Activated CD8-positive, alpha-beta memory T cell treated with anti-CD3 and anti-CD28 coated beads, Interleukin-2, amount 50 U/mL, for 24 hours (primary cell): ENCODE measurements around the gene SF3B1.
"Not testable (repeated sequence)": the region's sequence is repeated elsewhere in the genome, so short reads cannot be mapped to it uniquely, and the experiment has no call there.

ENCODE experiments used
- DNase-seq: peaks from one replicate; pipeline ENCODE4 v3.0.0-alpha.2; 2020; ENCODE audit errors: extremely low read depth

The SF3B1 gene

DNA sequence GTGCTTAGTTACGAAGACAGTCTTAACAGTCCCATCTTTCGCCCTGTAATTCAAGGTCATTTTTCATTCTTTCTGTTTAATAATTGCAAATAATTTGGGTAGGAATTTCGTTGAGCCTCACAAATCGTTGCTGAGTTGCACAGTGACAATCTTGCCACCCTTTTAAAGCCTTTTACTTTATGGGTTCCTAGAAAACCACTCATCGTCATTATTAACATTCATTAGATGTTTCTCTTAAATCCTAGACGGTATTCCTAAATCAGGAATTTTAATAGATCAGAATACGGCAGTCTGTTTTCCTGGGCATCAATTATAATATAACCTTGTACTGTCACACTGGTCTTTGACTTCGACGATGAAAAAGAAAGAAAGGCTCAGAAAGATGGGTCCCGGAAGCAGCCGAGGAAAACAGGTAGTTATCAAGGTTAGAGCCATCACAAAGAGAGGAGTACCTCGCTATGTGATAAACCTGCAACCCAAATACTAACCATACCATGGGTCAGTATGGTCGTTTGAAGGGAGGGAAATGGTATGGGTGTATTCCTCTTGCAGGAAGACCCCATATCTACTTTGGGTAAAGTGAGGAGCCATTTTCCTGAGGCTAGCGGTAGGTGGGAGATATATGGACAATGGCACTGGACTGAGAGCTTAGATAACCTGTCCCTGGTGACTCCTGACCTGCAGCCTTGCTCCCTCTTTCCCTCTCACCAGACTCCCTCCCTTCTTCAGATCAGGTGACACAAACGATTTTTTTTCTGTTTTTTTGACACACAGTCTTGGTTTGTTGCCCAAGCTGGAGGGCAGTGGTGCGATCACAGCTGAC, 981 bp upstream of the SF3B1 start:
- DNase-seq: no peak

- DNase-seq: no peak
Observed at GRCh38 chr2:197433780-197434438, 919 bp downstream of the SF3B1 start.

DNA sequence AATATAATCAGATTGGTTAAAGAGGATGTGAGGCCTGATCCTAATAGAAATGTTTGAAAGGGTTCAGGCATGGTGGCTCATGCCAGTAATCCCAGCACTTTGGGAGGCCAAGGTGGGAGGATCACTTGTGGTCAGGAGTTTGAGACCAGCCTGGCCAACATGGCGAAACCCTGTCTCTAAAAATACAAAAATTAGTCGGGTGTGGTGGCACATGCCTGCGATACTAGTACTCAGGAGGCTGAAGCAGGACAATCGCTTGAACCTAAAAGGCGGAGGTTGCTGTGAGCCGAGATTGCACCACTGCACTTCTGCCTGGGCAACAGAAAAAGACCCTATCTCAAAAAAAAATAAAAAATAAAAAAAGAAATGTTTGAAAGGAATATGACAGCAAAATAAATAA, 2.3 kb downstream of the SF3B1 start:
- not testable (repeated sequence) for DNase-seq

DNA sequence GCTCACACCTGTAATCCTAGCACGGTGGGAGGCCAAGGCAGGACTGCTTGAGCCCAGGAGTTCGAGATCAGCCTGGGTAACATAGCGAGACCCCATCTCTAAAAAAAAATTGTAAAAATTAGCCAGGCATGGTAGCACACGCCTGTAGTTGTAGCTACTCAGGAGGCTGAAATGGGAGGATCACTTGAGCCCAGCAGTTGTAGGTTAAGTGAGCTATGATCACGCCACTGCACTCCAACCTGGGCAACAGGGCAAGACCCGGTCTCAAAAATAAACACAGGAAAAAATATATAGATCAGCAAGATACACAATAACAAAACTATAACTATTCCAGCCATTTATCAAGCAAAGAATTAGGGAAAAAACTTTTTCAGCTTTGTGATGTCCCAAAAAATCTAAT, 3.0 kb downstream of the SF3B1 start:
- no peak for DNase-seq

DNA sequence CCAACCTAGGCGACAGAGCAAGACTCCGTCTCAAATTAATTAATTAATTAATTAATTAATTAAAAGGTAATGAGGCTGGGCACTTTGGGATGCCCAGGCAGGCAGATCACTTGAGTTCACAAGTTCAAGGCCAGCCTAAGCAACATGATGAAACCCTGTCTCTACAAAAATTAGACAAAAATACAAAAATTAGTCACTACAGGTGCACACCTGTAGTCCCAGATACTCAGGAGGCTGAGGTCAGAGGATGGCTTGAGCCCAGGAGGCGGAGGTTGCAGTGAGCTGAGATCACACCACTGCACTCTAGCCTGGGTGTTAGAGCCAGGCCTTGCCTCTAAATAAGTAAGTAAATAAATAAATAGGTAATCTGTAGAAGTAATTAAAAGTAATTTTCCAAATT, 6.8 kb downstream of the SF3B1 start:
- no peak for DNase-seq

DNA sequence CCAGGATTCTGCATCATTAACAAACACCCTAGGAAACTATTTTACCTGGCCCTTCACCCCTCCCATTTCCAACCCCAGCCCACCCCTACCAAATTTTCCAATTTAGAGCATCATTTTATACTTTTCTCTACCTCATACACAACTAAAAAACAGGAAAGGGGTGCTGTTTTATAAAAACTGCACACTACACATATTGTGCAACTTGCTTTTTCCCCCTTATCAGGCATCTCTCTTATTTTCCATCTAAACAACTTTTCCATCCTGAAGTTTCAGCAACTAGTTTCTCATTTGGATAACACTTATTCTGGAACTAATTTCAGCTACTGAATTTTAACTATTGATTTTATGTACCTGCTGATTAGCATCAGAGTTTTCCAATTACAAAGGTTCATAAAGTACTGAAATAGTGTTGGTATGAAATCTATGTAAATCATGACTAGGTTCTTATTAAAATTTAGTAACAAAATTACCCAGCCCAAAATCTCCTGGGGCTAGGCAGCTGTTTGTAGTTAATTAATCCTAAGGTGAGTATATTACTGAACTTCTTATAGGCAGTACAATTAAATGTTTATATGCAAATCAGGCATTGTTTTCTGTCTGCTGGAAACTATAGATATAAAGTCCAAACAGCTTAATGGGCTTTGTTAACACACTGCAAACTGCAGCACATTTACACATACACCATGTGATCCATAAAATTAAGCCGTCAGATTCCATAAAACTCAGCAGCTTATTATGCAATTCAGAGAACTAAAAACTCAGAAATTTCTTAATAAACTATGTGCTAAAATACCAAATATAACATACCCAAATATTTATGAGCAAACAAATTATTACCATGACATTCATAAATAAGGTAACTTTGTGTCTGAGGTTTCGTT, 7.9 kb downstream of the SF3B1 start:
- DNase-seq: no peak

GRCh38 chr2:197425550-197425949, 9.3 kb downstream of the SF3B1 start:
- DNase-seq: no peak

DNA sequence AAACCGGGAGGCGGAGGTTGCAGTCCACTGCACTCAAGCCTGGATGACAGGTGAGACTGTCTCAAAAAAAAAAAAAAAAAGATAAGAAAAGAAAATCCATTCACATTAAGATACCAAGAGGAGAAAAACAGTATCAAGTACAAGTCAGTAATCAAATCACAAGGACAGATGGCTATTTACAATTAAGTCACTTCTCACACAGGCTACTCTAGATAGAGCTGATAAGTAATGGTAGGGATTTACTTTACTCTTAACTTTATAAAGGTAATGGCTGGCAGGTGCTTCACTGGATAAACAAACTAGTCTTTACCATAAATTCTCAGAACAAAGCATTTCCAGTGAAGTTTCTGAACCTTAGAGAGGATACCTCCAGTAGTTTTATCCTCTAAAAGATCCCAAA, 11.5 kb downstream of the SF3B1 start:
- DNase-seq: no peak

DNA sequence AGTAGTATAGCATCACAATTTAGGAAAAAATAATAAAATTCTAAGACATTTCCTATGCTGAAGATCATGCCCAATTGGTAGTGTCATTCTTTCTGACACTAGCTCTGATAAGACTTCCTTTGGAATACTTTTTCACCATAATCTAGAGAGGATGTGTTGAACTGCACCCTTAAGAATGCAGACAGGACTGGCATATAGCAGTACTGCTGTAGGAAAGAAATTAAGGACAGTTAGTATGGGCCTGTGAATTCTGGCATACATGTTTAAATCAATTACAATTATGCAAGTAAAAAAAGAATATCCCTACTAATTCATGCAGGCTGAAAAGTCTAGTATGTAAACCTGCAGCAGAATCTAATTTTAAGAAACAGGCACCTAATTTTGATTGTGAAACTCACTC, 15.4 kb downstream of the SF3B1 start:
- no peak for DNase-seq

DNA sequence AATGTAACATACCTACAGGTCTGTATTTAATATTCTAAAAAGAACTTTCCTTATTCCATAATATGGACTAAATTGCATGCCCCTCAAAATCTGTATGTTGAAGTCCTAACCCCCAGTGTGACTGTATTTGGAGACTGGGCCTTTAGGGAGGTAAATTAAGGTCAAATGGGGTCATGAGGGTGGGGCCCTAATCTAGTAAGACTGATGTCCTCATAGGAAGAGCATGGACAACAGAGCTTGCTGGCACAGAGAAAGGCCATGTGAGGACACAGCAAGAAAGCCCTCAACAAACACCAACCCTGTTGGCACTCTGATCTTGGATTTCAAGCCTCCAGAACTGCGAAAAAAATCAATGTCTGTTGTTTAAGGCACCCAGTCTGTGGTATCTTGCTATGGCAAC, 18.6 kb downstream of the SF3B1 start:
- no peak for DNase-seq

DNA sequence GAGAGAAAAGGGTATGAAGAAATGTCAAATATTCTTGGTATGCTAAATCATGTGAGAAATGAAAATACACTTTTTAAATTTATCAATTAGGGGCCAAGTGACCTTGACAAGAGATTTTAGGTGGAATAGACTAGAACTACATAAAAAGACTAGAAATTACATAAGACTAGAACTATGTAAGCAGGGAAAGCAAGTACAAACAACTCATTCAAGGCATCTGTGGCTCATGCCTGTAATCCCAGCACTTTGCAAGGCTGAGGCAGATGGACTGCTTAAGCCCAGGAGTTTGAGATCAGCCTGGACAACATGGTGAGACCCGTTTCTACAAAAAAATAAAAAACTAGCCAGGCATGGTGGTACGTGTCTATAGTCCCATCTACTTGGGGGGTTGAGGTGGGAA, 20.3 kb downstream of the SF3B1 start:
- DNase-seq: no peak

DNA sequence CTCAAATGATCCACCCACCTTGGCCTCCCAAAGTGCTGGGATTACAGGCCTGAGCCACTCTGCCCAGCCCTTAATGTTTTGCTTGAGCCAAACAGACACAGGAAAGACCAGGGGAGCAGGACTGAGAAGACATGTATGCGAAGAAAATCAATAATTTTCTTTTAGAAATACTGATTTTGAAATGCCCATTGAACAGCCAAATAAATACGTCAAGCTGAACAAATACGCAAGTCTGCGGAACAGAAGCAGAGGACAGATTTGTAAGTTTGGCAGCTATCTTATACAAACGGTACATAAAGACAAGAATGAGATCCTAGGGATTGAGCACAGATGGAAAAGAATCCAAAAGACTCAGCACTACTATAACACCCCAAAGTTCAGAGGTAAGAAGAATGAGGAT, 20.8 kb downstream of the SF3B1 start:
- no peak for DNase-seq

GRCh38 chr2:197405582-197405981, 29.2 kb downstream of the SF3B1 start:
- DNase-seq: no peak

GRCh38 chr2:197399887-197400540, 34.8 kb downstream of the SF3B1 start:
- DNase-seq: no peak

GRCh38 chr2:197398913-197399312, 35.9 kb downstream of the SF3B1 start:
- DNase-seq: no peak

DNA sequence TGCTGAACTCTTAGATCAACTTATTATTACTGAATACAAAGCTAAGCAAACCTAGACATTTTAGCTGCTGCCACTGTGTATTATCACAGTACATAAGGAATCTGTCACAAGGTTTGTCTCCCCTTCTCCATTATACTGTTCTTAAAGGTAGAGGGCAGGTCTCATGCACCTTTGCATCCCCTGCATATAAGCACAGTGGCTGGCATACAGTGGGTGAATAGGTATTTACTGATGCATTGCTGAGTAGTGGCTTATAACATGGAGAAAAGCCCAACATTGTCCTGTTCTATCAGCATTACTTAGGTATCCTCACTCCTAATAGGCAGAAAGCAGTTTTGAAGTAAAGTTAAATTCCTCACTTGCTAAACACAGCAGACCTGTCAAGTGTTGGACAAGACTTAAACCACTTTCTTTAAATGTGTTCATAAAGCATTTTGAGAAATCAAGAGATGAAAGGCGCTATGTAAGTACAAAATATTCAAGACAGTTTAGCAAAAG, 43.6 kb downstream of the SF3B1 start:
- no peak for DNase-seq

GRCh38 chr2:197388866-197389587, 45.8 kb downstream of the SF3B1 start:
- DNase-seq: no peak

- no peak for DNase-seq
Observed at GRCh38 chr2:197387179-197387578, 47.6 kb downstream of the SF3B1 start.

- DNase-seq: no peak
Observed at GRCh38 chr2:197386242-197386641, 48.6 kb downstream of the SF3B1 start.

GRCh38 chr2:197383825-197384224, 51.0 kb downstream of the SF3B1 start:
- no peak for DNase-seq

- DNase-seq: no peak
Observed at GRCh38 chr2:197381641-197382040, 53.2 kb downstream of the SF3B1 start.
